CD8-positive, alpha-beta memory T cell (primary cell): ENCODE data around the gene RYR2. TPM values are rescaled to one million over a fixed set of nuclear protein-coding genes. Genes with fewer than 3 reads are reported as not detected.

ENCODE experiments used
- polyA plus RNA-seq: library from polyadenylated mRNA; unstranded; fragments of 300-500 nt; fragmentation: Illumina TruSeq; gene quantifications from one replicate; pipeline ENCODE4 v1.2.3, GENCODE V29; 2021
- total RNA-seq, 2 experiments: library from RNA; stranded (reverse); gene quantifications; one replicate each; pipeline ENCODE4 v1.2.3, GENCODE V29; 2021

The RYR2 gene
- total and polyA plus RNA-seq, 3 experiments from 2014 or later, result 0.06 to 0.13 (median 0.11) TPM

Other genes starting within 250 kb of the RYR2 start
- gene MTR, start 246.9 kb upstream of the RYR2 start, total RNA-seq, result 10 to 100 TPM; 48.0 to 52.8 TPM
- gene MTR, start 246.9 kb upstream of the RYR2 start, polyA plus RNA-seq, result 21.1 TPM
- not detected for gene MT1HL1, start 37.7 kb upstream of the RYR2 start, total RNA-seq
- gene MT1HL1, start 37.7 kb upstream of the RYR2 start, polyA plus RNA-seq, result not detected